ENCODE results near the gene KCNJ9. TPM values are rescaled to one million over a fixed set of nuclear protein-coding genes. Genes with fewer than 3 reads are reported as not detected.
A peak's percentile ranks its signal among the peaks of the same experiment; 100 is the strongest.

The KCNJ9 gene
- total and polyA plus RNA-seq, 2 donors (not counting 1 experiment from before 2014, with no cell fraction given), result not detected

DNA sequence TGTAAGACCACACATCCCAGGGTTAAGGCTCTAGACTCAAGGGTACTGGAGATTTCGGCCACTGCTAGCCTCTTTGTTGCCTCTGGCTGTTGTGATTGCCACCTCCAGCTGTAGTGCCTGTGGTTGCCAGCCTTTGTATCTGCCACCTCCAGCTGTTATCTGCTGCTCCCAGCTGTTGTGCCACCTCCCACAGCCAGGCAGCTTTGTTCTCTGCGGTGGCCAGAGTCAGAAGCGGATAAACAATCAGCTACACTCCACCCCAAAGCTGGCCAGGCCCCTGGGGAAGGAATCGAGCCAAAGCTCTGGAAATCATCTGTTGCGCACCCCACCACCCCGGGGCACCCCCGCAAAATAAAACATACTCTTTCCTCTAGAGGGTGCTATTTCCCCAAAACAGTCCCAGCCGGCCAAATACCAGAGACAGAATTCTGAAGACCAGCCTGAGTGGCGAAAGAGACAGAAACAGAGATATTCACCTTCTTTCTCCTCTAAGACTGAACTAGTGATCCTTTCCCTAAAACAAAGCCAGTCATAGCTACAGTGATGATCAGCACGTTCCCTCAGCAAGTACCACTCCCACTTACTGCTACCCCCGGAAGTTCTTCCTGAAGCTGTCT, 34.7 kb upstream of the KCNJ9 start:
- Histone ChIP-seq H2AFZ (ENCODE audit: insufficient read depth, low read depth, low read length, poor library complexity, severe bottlenecking) (peak overlapping the region; percentile 72), H3K4me2 (replicated peaks; ENCODE audit: low read depth, low read length, poor library complexity, severe bottlenecking) (peak overlapping the region; percentile 75)
- H3K27ac Mint-ChIP-seq, result peak overlapping the region; percentile 17

More for the DNA sequence above, 34.7 kb upstream of the KCNJ9 start:
- ATAC-seq (ENCODE audit: low read depth), result peak; percentile 86
- Histone ChIP-seq H3K4me3 (ENCODE audit: control extremely low read depth in 1 of 5, extremely low read depth in 1 of 5, insufficient read depth in 1 of 5, low read depth in 2 of 5, low read length in 4 of 5) (peak overlapping the region in 4 of 5 experiments; percentile 26 to 57 (median 53)), H3K79me2 (ENCODE audit: control insufficient read depth, insufficient read depth, low read length) (no peaks in the 10 kb centered on the region), H3K27ac (ENCODE audit: low read length in 2 of 2) (no peak overlapping the region), H3K9ac (ENCODE audit: low read length) (peak overlapping the region; percentile 51), H3K4me1 (ENCODE audit: control insufficient read depth in 2 of 2, insufficient read depth in 2 of 2, low read length in 2 of 2) (peaks cover 11 to 12% of the 10 kb centered on the region in 2 donors), H4K20me1 (ENCODE audit: control insufficient read depth, insufficient read depth, low read length, poor library complexity, severe bottlenecking) (no peaks in the 10 kb centered on the region), H3K9me3 (ENCODE audit: control extremely low read depth in 1 of 3, control insufficient read depth in 2 of 3, insufficient read depth in 1 of 3, low read length in 2 of 3) (no peaks in the 10 kb centered on the region), H3K27me3 (replicated peaks in 1 of 4; ENCODE audit: control extremely low read depth in 1 of 4, control insufficient read depth in 3 of 4, insufficient read depth in 4 of 4, low read length in 3 of 4) (peaks cover 0 to 10% (median 7%) of the 10 kb centered on the region in 4 experiments), H3K36me3 (replicated peaks in 1 of 2; ENCODE audit: control extremely low read depth in 1 of 2, control insufficient read depth in 1 of 2, extremely low read depth in 1 of 2, insufficient read depth in 2 of 2, low read length in 1 of 2) (no peaks in the 10 kb centered on the region)
- peak; percentile 73 for DNase-seq
- peaks cover 25% of the 10 kb centered on the region for H3K27me3 Mint-ChIP-seq
- no peak for TF ChIP-seq EZH2 (IDR thresholded peaks at IDR 0.05; ENCODE audit: borderline replicate concordance, insufficient read depth, low read depth, low read length, poor library complexity, severe bottlenecking)
- TF ChIP-seq, protein P1, sequence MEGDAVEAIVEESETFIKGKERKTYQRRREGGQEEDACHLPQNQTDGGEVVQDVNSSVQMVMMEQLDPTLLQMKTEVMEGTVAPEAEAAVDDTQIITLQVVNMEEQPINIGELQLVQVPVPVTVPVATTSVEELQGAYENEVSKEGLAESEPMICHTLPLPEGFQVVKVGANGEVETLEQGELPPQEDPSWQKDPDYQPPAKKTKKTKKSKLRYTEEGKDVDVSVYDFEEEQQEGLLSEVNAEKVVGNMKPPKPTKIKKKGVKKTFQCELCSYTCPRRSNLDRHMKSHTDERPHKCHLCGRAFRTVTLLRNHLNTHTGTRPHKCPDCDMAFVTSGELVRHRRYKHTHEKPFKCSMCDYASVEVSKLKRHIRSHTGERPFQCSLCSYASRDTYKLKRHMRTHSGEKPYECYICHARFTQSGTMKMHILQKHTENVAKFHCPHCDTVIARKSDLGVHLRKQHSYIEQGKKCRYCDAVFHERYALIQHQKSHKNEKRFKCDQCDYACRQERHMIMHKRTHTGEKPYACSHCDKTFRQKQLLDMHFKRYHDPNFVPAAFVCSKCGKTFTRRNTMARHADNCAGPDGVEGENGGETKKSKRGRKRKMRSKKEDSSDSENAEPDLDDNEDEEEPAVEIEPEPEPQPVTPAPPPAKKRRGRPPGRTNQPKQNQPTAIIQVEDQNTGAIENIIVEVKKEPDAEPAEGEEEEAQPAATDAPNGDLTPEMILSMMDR (IDR thresholded peaks at IDR 0.05), result peak; percentile 82
- intact Hi-C loops (cut with micrococcal nuclease), result loop anchor here (1.0 to 2.0 kb wide), 3 partner anchors 16 to 38 kb away; partner anchors contain the start of genes KCNJ10 and PIGM
- no peaks in the 10 kb centered on the region for H3K9me3 Mint-ChIP-seq (ENCODE audit: insufficient read depth)
- H3K4me3 Mint-ChIP-seq, result peak overlapping the region; percentile 91
- CTCF ChIA-PET, result interaction anchor here (0.6 to 5.5 kb wide), 26 partner anchors 9 to 333 kb away, joined by 3 to 112 read pairs (median 6); partner anchors contain the start of genes IGSF8, KCNJ10, KCNJ9 and PEX19
- H3K4me1 Mint-ChIP-seq, result peaks cover 12% of the 10 kb centered on the region
- WGBS (ENCODE audit: insufficient coverage), result 1% methylated on average over 10 of the region's 11 CpGs
- POLR2A ChIA-PET, result no interaction called here
